ENCODE measurements around the gene C11orf52.
A peak's percentile ranks its signal among the peaks of the same experiment; 100 is the strongest.
"Not testable (repeated sequence)": the region's sequence is repeated elsewhere in the genome, so short reads cannot be mapped to it uniquely, and the experiment has no call there.

The C11orf52 gene

GRCh38 chr11:111922803-111923202, 4.1 kb downstream of the C11orf52 start:
- FAIRE-seq, result no peak
- TF ChIP-seq, protein P1, sequence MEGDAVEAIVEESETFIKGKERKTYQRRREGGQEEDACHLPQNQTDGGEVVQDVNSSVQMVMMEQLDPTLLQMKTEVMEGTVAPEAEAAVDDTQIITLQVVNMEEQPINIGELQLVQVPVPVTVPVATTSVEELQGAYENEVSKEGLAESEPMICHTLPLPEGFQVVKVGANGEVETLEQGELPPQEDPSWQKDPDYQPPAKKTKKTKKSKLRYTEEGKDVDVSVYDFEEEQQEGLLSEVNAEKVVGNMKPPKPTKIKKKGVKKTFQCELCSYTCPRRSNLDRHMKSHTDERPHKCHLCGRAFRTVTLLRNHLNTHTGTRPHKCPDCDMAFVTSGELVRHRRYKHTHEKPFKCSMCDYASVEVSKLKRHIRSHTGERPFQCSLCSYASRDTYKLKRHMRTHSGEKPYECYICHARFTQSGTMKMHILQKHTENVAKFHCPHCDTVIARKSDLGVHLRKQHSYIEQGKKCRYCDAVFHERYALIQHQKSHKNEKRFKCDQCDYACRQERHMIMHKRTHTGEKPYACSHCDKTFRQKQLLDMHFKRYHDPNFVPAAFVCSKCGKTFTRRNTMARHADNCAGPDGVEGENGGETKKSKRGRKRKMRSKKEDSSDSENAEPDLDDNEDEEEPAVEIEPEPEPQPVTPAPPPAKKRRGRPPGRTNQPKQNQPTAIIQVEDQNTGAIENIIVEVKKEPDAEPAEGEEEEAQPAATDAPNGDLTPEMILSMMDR (IDR thresholded peaks at IDR 0.05; ENCODE audit: insufficient read depth, missing control alignments), result no peak
- no peak for DNase-seq (ENCODE audit: insufficient read length, low spot score)

DNA sequence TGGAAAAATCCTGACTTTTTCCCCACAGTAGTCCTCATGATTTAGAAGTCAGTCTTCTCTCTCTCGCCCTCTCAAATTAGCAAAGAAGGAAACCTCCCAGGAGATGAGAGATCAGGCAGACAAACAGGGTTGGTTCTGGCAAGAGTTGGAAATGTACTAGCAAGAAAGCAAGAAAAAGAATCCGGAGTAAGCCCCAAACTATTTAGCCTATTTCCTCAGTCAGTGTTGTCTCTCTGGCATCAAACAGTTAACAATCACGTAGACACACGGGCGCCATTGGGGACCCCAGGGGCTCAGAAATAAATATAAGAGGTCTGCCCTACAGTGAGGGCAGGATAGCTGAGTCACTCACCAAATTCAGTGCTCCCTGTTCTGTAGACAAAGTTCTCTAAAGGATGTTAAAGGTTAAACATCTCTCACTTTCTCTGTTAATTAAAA, 4.7 kb downstream of the C11orf52 start:
- TF ChIP-seq, protein P1 (IDR thresholded peaks at IDR 0.05; ENCODE audit: insufficient read depth, missing control alignments), result no peak
- no peak for FAIRE-seq
- DNase-seq (ENCODE audit: insufficient read length, low spot score), result no peak

- TF ChIP-seq, protein P1 (IDR thresholded peaks at IDR 0.05; ENCODE audit: insufficient read depth, missing control alignments), result no peak
- FAIRE-seq (no peak), DNase-seq (ENCODE audit: insufficient read length, low spot score) (no peak)
Observed at GRCh38 chr11:111923951-111924350, 5.2 kb downstream of the C11orf52 start.

DNA sequence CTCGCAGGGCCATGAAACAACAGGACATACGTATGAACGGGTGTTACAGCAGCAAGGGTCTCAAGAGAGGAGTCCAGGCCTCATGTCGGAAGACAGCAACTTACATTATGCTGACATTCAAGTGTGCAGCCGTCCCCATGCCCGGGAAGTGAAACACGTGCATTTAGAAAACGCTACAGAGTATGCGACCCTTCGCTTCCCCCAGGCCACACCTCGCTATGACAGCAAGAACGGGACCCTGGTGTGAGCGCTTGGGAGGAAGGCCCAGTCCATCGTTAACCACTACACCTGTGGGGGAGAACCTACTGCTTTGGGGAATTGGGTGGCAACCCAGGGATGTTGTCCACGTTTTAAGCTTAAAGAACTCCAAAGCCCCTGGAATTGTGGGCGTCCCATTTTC, 7.2 kb downstream of the C11orf52 start:
- no peak for FAIRE-seq
- no peak for DNase-seq (ENCODE audit: insufficient read length, low spot score)
- TF ChIP-seq, protein P1 (IDR thresholded peaks at IDR 0.05; ENCODE audit: insufficient read depth, missing control alignments), result no peak

- TF ChIP-seq, protein P1 (IDR thresholded peaks at IDR 0.05; ENCODE audit: insufficient read depth, missing control alignments), result no peak
- DNase-seq (ENCODE audit: insufficient read length, low spot score) (peak; percentile 84), FAIRE-seq (no peak)
Observed at GRCh38 chr11:111926505-111927391, 8.0 kb downstream of the C11orf52 start.

- TF ChIP-seq, protein P1 (IDR thresholded peaks at IDR 0.05; ENCODE audit: insufficient read depth, missing control alignments), result no peak
- FAIRE-seq (no peak), DNase-seq (ENCODE audit: insufficient read length, low spot score) (no peak)
Observed at GRCh38 chr11:111930472-111930871, 11.8 kb downstream of the C11orf52 start.

DNA sequence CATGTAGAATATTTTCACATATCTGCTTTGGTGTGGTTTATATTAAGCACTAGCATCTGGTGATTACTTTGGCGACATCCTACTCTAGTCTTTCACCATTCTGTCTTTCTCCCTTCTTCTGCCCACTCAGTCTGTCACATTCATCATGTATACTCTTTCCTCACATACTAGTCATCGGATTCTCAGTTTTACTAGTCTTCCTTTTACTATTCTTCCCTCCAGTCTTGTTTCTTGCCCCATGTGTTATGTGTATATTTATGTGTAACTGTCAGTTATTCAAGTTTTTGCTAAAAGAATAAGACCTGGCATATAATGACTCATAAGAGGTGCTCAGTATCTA, 13.9 kb downstream of the C11orf52 start:
- FAIRE-seq, result no peak
- TF ChIP-seq, protein P1 (IDR thresholded peaks at IDR 0.05; ENCODE audit: insufficient read depth, missing control alignments), result no peak
- no peak for DNase-seq (ENCODE audit: insufficient read length, low spot score)

DNA sequence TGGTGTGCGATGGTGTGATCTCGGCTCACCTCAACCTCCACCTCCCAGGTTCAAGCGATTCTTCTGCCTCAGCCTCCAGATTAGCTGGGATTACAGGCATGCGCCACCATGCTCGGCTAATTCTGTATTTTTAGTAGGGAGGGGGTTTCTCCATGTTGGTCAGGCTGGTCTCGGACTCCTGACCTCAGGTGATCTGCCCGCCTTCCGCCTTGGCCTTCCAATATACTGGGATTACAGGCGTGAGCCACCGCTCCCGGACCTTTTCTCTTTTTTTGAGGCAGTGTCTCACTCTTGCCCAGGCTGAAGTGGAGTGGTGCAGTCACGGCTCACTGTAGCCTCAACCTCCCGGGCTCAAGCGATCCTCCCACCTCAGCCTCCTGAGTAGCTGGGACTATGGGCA, 14.5 kb downstream of the C11orf52 start:
- not testable (repeated sequence) for FAIRE-seq; DNase-seq (ENCODE audit: insufficient read length, low spot score)
